IMR-90 (cell line): ENCODE data around the gene FAT1.

Experiments
- BHLHE40 ChIP-seq: fragments of 150-350 bp; IDR thresholded peaks from 2 replicates; pipeline ENCODE4 v1.6.1; 2016; ENCODE audit warnings: mild to moderate bottlenecking, low read depth, low read length
- CEBPB ChIP-seq: IDR thresholded peaks from 2 replicates; pipeline ENCODE4 v1.6.1; 2012; ENCODE audit warnings: low read depth, low read length, improper control_type of control experiment
- FOS ChIP-seq: fragments of 150-350 bp; IDR thresholded peaks from 2 replicates; pipeline ENCODE4 v1.6.1; 2016; ENCODE audit warnings: low read depth, low read length
- MAZ ChIP-seq: IDR thresholded peaks from 2 replicates; pipeline ENCODE4 v1.6.1; 2012; ENCODE audit warnings: low read depth, mild to moderate bottlenecking, low read length, improper control_type of control experiment, moderate library complexity, borderline replicate concordance
- MXI1 ChIP-seq: IDR thresholded peaks from 2 replicates; pipeline ENCODE4 v1.6.1; 2012; ENCODE audit warnings: low read depth, mild to moderate bottlenecking, low read length, moderate library complexity, borderline replicate concordance
- POLR2A ChIP-seq: IDR thresholded peaks from 2 replicates; pipeline ENCODE4 v1.6.1; 2012; ENCODE audit warnings: mild to moderate bottlenecking, low read depth, low read length
- RAD21 ChIP-seq: IDR thresholded peaks from 2 replicates; pipeline ENCODE4 v1.6.1; 2012; ENCODE audit warnings: low read length, improper control_type of control experiment
- RCOR1 ChIP-seq: IDR thresholded peaks from 2 replicates; pipeline ENCODE4 v1.6.1; 2012; ENCODE audit warnings: mild to moderate bottlenecking, low read length, improper control_type of control experiment; ENCODE audit not compliant: insufficient replicate concordance
- SMC3 ChIP-seq: fragments of 150-350 bp; IDR thresholded peaks from 2 replicates; pipeline ENCODE4 v1.6.1; 2016; ENCODE audit warnings: low read depth, mild to moderate bottlenecking, antibody characterized with exemption, low read length, moderate library complexity
- TF ChIP-seq, protein P1 (sequence below): conservative IDR thresholded peaks from 2 replicates; pipeline ENCODE4 v1.5.1; 2012; ENCODE audit warnings: mild to moderate bottlenecking, low read depth, low read length, improper control_type of control experiment
- TF ChIP-seq, protein P2 (sequence below): fragments of 150-350 bp; IDR thresholded peaks from 2 replicates; pipeline ENCODE4 v1.6.1; 2017; ENCODE audit warnings: mild to moderate bottlenecking, antibody characterized with exemption, low read length, low read depth

DNA sequence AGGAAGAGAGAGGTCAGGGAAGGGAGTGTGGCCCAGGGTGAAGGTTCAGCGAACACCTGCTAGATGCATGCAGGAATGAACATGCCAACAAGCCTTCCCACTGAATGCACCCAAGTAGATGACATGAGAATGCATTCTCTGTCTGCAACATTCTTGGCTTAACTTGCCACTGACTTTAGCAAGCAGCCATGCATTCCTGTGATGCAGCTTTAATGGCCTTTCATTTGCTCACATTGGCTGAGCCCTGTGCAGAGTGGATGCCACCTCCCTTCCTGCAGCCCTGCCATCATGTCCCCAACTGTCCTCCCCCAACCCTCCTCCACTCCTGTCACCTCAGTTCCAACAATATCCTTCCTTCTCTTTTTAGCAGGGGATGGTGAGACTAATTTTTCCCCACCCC is 143.0 kb downstream of the FAT1 start:
- TF ChIP-seq, protein P1, sequence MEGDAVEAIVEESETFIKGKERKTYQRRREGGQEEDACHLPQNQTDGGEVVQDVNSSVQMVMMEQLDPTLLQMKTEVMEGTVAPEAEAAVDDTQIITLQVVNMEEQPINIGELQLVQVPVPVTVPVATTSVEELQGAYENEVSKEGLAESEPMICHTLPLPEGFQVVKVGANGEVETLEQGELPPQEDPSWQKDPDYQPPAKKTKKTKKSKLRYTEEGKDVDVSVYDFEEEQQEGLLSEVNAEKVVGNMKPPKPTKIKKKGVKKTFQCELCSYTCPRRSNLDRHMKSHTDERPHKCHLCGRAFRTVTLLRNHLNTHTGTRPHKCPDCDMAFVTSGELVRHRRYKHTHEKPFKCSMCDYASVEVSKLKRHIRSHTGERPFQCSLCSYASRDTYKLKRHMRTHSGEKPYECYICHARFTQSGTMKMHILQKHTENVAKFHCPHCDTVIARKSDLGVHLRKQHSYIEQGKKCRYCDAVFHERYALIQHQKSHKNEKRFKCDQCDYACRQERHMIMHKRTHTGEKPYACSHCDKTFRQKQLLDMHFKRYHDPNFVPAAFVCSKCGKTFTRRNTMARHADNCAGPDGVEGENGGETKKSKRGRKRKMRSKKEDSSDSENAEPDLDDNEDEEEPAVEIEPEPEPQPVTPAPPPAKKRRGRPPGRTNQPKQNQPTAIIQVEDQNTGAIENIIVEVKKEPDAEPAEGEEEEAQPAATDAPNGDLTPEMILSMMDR: no peak
- TF ChIP-seq RCOR1: no peak
- TF ChIP-seq, protein P2, sequence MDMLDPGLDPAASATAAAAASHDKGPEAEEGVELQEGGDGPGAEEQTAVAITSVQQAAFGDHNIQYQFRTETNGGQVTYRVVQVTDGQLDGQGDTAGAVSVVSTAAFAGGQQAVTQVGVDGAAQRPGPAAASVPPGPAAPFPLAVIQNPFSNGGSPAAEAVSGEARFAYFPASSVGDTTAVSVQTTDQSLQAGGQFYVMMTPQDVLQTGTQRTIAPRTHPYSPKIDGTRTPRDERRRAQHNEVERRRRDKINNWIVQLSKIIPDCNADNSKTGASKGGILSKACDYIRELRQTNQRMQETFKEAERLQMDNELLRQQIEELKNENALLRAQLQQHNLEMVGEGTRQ: no peak
- TF ChIP-seq SMC3: no peak
- no peak for TF ChIP-seq POLR2A
- no peak for TF ChIP-seq FOS
- no peak for TF ChIP-seq MAZ
- TF ChIP-seq RAD21: no peak
- TF ChIP-seq BHLHE40: no peak
- no peak for TF ChIP-seq MXI1
- TF ChIP-seq CEBPB: no peak
